Left ventricle myocardium inferior (tissue), 1 donor: ENCODE measurements around the gene WDR73. TPM values are rescaled to one million over a fixed set of nuclear protein-coding genes. Genes with fewer than 3 reads are reported as not detected.

ENCODE experiments used
- DNase-seq: peaks from one replicate; pipeline ENCODE4 v3.0.0-alpha.2; 2020
- H3K27ac ChIP-seq: fragments of 200-600 bp; replicated peaks from 2 replicates; pipeline ENCODE4 v1.8.0; 2021
- H3K27me3 ChIP-seq: fragments of 200-600 bp; 2 replicates; pipeline ENCODE4 v1.8.0; 2021; ENCODE audit warnings: low read depth
- H3K36me3 ChIP-seq: fragments of 200-600 bp; 2 replicates; pipeline ENCODE4 v1.8.0; 2021
- H3K4me1 ChIP-seq: fragments of 200-600 bp; 2 replicates; pipeline ENCODE4 v1.8.0; 2021
- H3K4me3 ChIP-seq: fragments of 200-600 bp; 2 replicates; pipeline ENCODE4 v1.8.0; 2021; ENCODE audit warnings: mild to moderate bottlenecking, moderate library complexity
- H3K9me3 ChIP-seq: fragments of 200-600 bp; replicated peaks from 2 replicates; pipeline ENCODE4 v1.8.0; 2021
- intact Hi-C: fragments of 100-400 bp; cut with micrococcal nuclease; formaldehyde crosslinking; loops from one replicate; pipeline ENCODE4 v1.11.0; 2022
- total RNA-seq: library from RNA; stranded (reverse); fragmentation: NEBNext Ultra II Directional; extraction: Animal tissue kit (Norgen Biotek cat#: 25700); gene quantifications from one replicate; pipeline ENCODE4 v1.2.1, GENCODE V29; 2021
- TF ChIP-seq, protein P1 (sequence below): fragments of 200-600 bp; IDR thresholded peaks from 2 replicates; pipeline ENCODE4 v1.8.0; 2021; ENCODE audit warnings: antibody characterized with exemption, mild to moderate bottlenecking, borderline replicate concordance
- donor health status: DM: no; HTN: yes; CAD: no; lungs with severe emphysema.

Gene WDR73
- total RNA-seq, 1 donor from 2014 or later: 14.7 TPM

DNA sequence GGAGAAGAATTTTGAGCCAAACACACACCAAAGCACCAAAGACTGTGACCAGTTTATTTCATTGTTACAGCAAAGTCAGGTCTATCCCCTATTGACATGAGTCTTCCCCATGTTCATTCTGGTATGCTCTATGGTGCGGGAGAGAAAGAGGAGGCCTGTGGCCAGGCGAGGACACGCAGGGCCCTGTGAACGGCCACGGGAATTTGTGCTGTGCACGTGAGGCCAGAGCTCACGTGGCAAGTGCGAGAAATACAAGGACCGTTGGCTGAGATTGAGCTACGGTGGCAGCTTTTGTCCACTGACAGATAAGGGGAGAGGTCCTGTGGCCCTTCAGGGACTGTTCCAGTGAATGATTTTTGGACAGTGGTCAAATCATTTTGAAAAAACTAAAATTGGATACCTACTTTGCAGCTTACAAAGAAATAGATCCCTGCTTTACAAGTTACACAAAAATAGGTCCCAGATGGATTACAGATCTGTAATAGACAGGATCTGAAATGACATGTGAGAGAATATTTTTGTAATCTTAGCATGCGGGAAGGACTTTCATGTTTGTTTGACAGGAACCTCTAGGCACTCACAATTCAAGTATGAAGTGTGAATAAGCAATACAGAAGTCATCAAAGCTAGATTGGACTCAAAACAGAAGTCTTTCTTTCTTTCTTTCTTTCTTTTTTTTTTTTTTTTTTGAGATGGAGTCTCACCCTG lies 44.1 kb downstream of the WDR73 start:
- intact Hi-C loops: no loop called here
- H3K36me3 ChIP-seq: peaks cover 13% of the 10 kb centered on the region
- no peak for DNase-seq
- H3K27ac ChIP-seq: peak overlapping the region; percentile 59
- no peaks in the 10 kb centered on the region for H3K27me3 ChIP-seq
- H3K9me3 ChIP-seq: no peaks in the 10 kb centered on the region
- TF ChIP-seq, protein P1, sequence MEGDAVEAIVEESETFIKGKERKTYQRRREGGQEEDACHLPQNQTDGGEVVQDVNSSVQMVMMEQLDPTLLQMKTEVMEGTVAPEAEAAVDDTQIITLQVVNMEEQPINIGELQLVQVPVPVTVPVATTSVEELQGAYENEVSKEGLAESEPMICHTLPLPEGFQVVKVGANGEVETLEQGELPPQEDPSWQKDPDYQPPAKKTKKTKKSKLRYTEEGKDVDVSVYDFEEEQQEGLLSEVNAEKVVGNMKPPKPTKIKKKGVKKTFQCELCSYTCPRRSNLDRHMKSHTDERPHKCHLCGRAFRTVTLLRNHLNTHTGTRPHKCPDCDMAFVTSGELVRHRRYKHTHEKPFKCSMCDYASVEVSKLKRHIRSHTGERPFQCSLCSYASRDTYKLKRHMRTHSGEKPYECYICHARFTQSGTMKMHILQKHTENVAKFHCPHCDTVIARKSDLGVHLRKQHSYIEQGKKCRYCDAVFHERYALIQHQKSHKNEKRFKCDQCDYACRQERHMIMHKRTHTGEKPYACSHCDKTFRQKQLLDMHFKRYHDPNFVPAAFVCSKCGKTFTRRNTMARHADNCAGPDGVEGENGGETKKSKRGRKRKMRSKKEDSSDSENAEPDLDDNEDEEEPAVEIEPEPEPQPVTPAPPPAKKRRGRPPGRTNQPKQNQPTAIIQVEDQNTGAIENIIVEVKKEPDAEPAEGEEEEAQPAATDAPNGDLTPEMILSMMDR: no peak
- H3K4me3 ChIP-seq: no peak overlapping the region
- peaks cover 11% of the 10 kb centered on the region for H3K4me1 ChIP-seq

DNA sequence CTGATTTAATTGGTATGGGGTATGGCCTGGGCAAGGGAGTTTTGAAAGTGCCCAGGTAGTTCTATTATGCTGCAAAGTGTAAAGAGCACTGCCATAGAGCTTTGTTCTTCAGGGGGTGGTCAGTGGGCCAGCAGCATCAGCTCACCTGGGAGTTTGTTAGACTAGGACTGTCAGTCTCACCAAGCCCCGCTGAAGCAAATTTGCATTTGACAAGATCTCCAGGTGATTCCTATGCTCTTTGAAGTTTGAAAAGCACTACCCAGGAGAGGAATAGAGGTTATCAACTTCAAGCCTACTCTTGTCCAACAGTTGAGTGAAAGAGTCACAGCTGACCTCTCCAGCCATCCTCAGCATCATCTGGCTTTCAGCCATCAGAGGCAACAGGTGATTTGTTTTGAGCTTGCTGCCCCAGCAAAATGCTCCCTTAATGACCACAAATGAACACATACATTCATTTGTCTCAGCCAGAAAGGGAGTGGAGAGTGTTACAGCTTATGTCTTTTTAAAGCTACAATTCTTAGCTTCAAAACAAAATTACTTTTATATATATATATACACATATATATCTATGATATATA lies 45.3 kb downstream of the WDR73 start:
- H3K27me3 ChIP-seq: no peaks in the 10 kb centered on the region
- intact Hi-C loops: no loop called here
- H3K27ac ChIP-seq: no peak overlapping the region
- no peaks in the 10 kb centered on the region for H3K9me3 ChIP-seq
- no peak for DNase-seq
- no peak overlapping the region for H3K4me3 ChIP-seq
- TF ChIP-seq, protein P1: no peak
- peaks cover 25% of the 10 kb centered on the region for H3K36me3 ChIP-seq
- H3K4me1 ChIP-seq: peaks cover 11% of the 10 kb centered on the region

DNA sequence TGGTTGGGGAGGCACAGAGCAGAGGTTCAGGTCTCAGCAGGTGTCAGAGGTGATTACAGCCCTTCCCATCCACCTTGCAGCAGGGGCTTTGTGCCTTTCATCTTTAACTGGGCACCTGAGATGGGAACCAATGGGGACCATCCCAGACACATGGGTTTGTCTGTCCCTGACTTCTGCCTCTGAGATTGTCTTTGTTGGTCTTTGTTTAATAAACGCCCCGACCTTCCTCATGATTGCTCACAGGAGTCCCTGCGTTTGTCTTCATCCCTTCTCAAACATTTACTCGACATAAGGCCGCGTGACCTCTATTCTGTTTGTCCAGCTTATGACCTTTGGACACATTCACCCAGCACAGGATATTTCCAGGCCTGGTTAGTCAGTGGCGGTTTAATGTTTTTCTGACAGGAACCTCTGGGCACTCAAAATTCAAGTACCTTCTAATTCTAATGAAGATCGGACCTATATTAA lies 47.4 kb downstream of the WDR73 start:
- Histone ChIP-seq H3K9me3 (no peaks in the 10 kb centered on the region), H3K27me3 (no peaks in the 10 kb centered on the region), H3K4me1 (peaks cover 15% of the 10 kb centered on the region), H3K36me3 (peaks cover 28% of the 10 kb centered on the region), H3K27ac (no peak overlapping the region), H3K4me3 (no peak overlapping the region)
- no peak for DNase-seq
- intact Hi-C loops: no loop called here
- TF ChIP-seq, protein P1: no peak

DNA sequence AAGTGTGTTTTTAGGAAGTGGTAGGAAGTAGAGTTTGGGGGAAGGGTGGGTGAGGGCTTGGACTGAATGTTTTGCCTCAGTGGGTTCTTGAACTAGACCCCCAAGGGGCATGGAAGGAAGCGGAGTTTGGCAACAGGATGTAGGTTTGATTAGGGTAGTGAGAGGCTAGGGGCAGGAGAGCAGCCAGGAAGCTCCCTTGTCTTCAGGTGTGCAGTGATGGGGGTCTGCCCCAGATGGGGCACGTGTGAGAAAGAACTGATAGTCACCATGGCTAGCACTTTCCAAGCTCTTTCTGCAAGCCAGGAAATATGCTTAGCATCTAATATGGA lies 48.6 kb downstream of the WDR73 start:
- H3K4me1 ChIP-seq: peaks cover 24% of the 10 kb centered on the region
- H3K4me3 ChIP-seq: no peak overlapping the region
- TF ChIP-seq, protein P1: no peak
- intact Hi-C loops: no loop called here
- H3K27ac ChIP-seq: no peak overlapping the region
- no peaks in the 10 kb centered on the region for H3K9me3 ChIP-seq
- H3K27me3 ChIP-seq: no peaks in the 10 kb centered on the region
- no peak for DNase-seq
- H3K36me3 ChIP-seq: peaks cover 28% of the 10 kb centered on the region

DNA sequence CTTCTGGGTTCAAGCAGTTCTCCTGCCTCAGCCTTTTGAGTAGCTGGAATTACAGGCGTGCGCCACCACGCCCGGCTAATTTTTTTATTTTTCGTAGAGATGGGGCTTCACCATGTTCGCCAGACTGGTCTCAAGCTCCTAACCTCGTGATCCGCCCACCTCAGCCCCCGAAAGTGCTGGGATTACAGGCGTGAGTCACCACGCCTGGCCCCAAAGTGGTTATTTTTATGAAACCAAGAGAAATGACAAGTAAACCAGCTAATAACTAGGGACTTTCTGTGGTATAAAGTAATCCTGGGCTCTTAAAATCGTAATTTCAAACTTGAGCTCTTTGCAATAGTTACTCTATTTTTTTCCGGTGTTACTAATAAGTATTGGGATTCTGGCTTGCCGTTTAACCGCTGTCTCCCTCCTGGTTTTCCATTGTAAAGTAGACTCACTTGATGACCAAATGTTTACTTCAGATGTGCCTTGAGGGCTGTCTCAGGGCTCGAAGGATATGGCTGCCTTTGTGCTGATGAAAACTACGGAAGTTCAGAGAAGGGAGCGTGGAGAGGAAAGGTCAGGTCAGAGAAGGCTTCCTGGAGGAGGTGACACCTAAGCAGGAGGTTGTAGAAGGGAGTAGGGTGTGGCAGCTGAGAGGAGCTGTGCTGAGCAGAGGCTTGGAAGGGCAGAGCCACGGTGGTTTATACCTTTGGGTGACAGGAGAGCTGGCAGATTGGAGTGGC lies 49.1 kb downstream of the WDR73 start:
- H3K36me3 ChIP-seq: peaks cover 28% of the 10 kb centered on the region

More for the DNA sequence above, 49.1 kb downstream of the WDR73 start:
- no peaks in the 10 kb centered on the region for H3K27me3 ChIP-seq
- H3K4me3 ChIP-seq: no peak overlapping the region
- TF ChIP-seq, protein P1: no peak
- DNase-seq: no peak
- H3K4me1 ChIP-seq: peaks cover 22% of the 10 kb centered on the region
- no peak overlapping the region for H3K27ac ChIP-seq
- intact Hi-C loops: no loop called here
- no peaks in the 10 kb centered on the region for H3K9me3 ChIP-seq
